ENCODE data around the gene RNGTT. TPM values are rescaled to one million over a fixed set of nuclear protein-coding genes. Genes with fewer than 3 reads are reported as not detected.

Gene RNGTT
- total and polyA plus RNA-seq, 8 donors, result 1.7 to 6.1 (median 2.9) TPM

GRCh38 chr6:88712243-88712936, 251.0 kb downstream of the RNGTT start:
- no peaks in the 10 kb centered on the region for H3K27me3 ChIP-seq
- ATAC-seq (no peak), DNase-seq (no peak), FAIRE-seq (no peak)
- no peak for TF ChIP-seq CTCF (IDR thresholded peaks at IDR 0.05)
- H3K4me3 ChIP-seq, result no peak overlapping the region
- no peak overlapping the region for H3K27ac ChIP-seq
- WGBS, 2 donors, result 94 to 98% methylated on average over 3 of the region's 3 CpGs
- intact Hi-C loops (cut with DNase I), result no loop called here
- H3K36me3 ChIP-seq, result no peaks in the 10 kb centered on the region
- H3K4me1 ChIP-seq, result no peaks in the 10 kb centered on the region
- no peaks in the 10 kb centered on the region for H3K9me3 ChIP-seq

GRCh38 chr6:88709819-88710246, 253.6 kb downstream of the RNGTT start:
- WGBS, 2 donors, result 31 to 70% methylated on average over 1 of the region's 1 CpG
- H3K4me1 ChIP-seq, result no peaks in the 10 kb centered on the region
- no peaks in the 10 kb centered on the region for H3K27me3 ChIP-seq
- no peak for TF ChIP-seq CTCF (IDR thresholded peaks at IDR 0.05)
- intact Hi-C loops (cut with DNase I), result no loop called here
- H3K36me3 ChIP-seq, result no peaks in the 10 kb centered on the region
- no peaks in the 10 kb centered on the region for H3K9me3 ChIP-seq
- H3K4me3 ChIP-seq, result no peak overlapping the region
- FAIRE-seq (no peak), ATAC-seq (no peak), DNase-seq (no peak)
- no peak overlapping the region for H3K27ac ChIP-seq

GRCh38 chr6:88708197-88708744, 255.1 kb downstream of the RNGTT start:
- H3K9me3 ChIP-seq, result no peaks in the 10 kb centered on the region
- DNase-seq, result no peak
- TF ChIP-seq CTCF (IDR thresholded peaks at IDR 0.05), result no peak
- no peak overlapping the region for H3K27ac ChIP-seq
- H3K36me3 ChIP-seq, result no peaks in the 10 kb centered on the region
- H3K4me1 ChIP-seq, result no peaks in the 10 kb centered on the region
- intact Hi-C loops (cut with DNase I), result no loop called here
- ATAC-seq, result no peak
- H3K4me3 ChIP-seq, result no peak overlapping the region
- no peaks in the 10 kb centered on the region for H3K27me3 ChIP-seq
- 95 to 98% methylated on average over 3 of the region's 3 CpGs for WGBS, 2 donors
- FAIRE-seq, result no peak

GRCh38 chr6:88705601-88706000, 257.8 kb downstream of the RNGTT start:
- Histone ChIP-seq H3K4me1 (no peaks in the 10 kb centered on the region), H3K27me3 (no peaks in the 10 kb centered on the region), H3K36me3 (no peaks in the 10 kb centered on the region), H3K4me3 (no peak overlapping the region), H3K27ac (no peak overlapping the region), H3K9me3 (no peaks in the 10 kb centered on the region)
- DNase-seq (no peak), FAIRE-seq (no peak), ATAC-seq (no peak)
- no peak for TF ChIP-seq CTCF (IDR thresholded peaks at IDR 0.05)
- intact Hi-C loops (cut with DNase I), result no loop called here

- Histone ChIP-seq H3K36me3 (no peaks in the 10 kb centered on the region), H3K9me3 (no peaks in the 10 kb centered on the region), H3K27ac (no peak overlapping the region), H3K4me3 (no peak overlapping the region), H3K4me1 (no peaks in the 10 kb centered on the region), H3K27me3 (no peaks in the 10 kb centered on the region)
- DNase-seq (no peak), FAIRE-seq (no peak), ATAC-seq (no peak)
- TF ChIP-seq CTCF (IDR thresholded peaks at IDR 0.05), result no peak
- 36 to 42% methylated on average over 1 of the region's 1 CpG for WGBS, 2 donors
- intact Hi-C loops (cut with DNase I), result no loop called here
Measured at GRCh38 chr6:88704980-88705379, 258.4 kb downstream of the RNGTT start.

Data from pancreas (tissue), 10 donors.